ENCODE data around the gene FAM241A.
"Not testable (repeated sequence)": the region's sequence is repeated elsewhere in the genome, so short reads cannot be mapped to it uniquely, and the experiment has no call there.

Gene FAM241A

GRCh38 chr4:112138538-112138937 lies 6.7 kb upstream of the FAM241A start:
- DNase-seq (ENCODE audit: low spot score), result no peak

- no peak for DNase-seq (ENCODE audit: low spot score)
Observed at GRCh38 chr4:112140536-112140935, 4.7 kb upstream of the FAM241A start.

- DNase-seq (ENCODE audit: low spot score), result no peak
Observed at GRCh38 chr4:112141366-112142138, 3.7 kb upstream of the FAM241A start.

- no peak for DNase-seq (ENCODE audit: low spot score)
Observed at GRCh38 chr4:112142182-112142581, 3.1 kb upstream of the FAM241A start.

GRCh38 chr4:112143781-112144180 lies 1.5 kb upstream of the FAM241A start:
- DNase-seq (ENCODE audit: low spot score), result no peak

GRCh38 chr4:112144546-112145325 lies 518 bp upstream of the FAM241A start:
- DNase-seq (ENCODE audit: low spot score), result no peak

- peak; percentile 72 for DNase-seq (ENCODE audit: low spot score)
Observed at GRCh38 chr4:112145790-112146501, 692 bp downstream of the FAM241A start.

GRCh38 chr4:112146502-112146813 lies 1.2 kb downstream of the FAM241A start:
- no peak for DNase-seq (ENCODE audit: low spot score)

- peak; percentile 43 for DNase-seq (ENCODE audit: low spot score)
Observed at GRCh38 chr4:112147697-112148096, 2.4 kb downstream of the FAM241A start.

GRCh38 chr4:112150920-112151319 lies 5.7 kb downstream of the FAM241A start:
- no peak for DNase-seq (ENCODE audit: low spot score)

- DNase-seq (ENCODE audit: low spot score), result no peak
Observed at GRCh38 chr4:112152521-112152920, 7.3 kb downstream of the FAM241A start.

GRCh38 chr4:112153211-112153791 lies 8.0 kb downstream of the FAM241A start:
- no peak for DNase-seq (ENCODE audit: low spot score)

- no peak for DNase-seq (ENCODE audit: low spot score)
Observed at GRCh38 chr4:112156112-112156511, 10.9 kb downstream of the FAM241A start.

- no peak for DNase-seq (ENCODE audit: low spot score)
Observed at GRCh38 chr4:112156553-112156952, 11.3 kb downstream of the FAM241A start.

GRCh38 chr4:112163706-112164105 lies 18.5 kb downstream of the FAM241A start:
- not testable (repeated sequence) for DNase-seq (ENCODE audit: low spot score)

GRCh38 chr4:112167794-112168193 lies 22.5 kb downstream of the FAM241A start:
- no peak for DNase-seq (ENCODE audit: low spot score)

GRCh38 chr4:112168719-112169500 lies 23.7 kb downstream of the FAM241A start:
- no peak for DNase-seq (ENCODE audit: low spot score)

- DNase-seq (ENCODE audit: low spot score), result peak; percentile 81
Observed at GRCh38 chr4:112170451-112170993, 25.3 kb downstream of the FAM241A start.

- not testable (repeated sequence) for DNase-seq (ENCODE audit: low spot score)
Observed at GRCh38 chr4:112171051-112171763, 26.0 kb downstream of the FAM241A start.

GRCh38 chr4:112172180-112172579 lies 26.9 kb downstream of the FAM241A start:
- no peak for DNase-seq (ENCODE audit: low spot score)
